ENCODE data around the gene DISP3. TPM values are rescaled to one million over a fixed set of nuclear protein-coding genes. Genes with fewer than 3 reads are reported as not detected.
"Not testable (repeated sequence)": the region's sequence is repeated elsewhere in the genome, so short reads cannot be mapped to it uniquely, and the experiment has no call there.

DISP3 gene
- polyA plus RNA-seq, 1 donor (not counting 4 experiments of a cell fraction or from before 2014, with no cell fraction given) = not detected

DNA sequence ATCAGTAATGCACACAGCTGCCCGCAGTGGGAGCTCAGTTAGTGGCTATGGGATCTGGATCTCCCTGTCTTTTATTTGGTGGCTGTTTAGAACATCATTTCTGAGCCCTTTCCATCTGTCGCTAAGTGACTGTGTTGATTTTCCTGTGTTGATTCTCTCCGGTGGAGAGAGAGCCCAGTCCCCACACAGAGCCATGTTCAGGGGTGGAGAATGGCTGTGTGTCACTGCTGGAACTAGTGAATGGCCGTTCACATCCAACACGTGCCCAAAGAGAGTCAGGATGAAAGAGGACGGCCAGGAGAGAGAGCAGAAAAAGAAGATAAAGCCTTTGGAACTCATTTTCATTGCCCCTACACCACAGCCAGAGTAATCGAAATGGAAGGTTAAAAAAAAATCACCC, 99.0 kb downstream of the DISP3 start:
- Histone ChIP-seq H4K20me1 (ENCODE audit: control insufficient read depth, extremely low read depth, insufficient read depth, low read length) (no peaks in the 10 kb centered on the region), H3K9me1 (ENCODE audit: control insufficient read depth, extremely low read depth, insufficient read depth, low read length) (no peaks in the 10 kb centered on the region), H3K4me2 (ENCODE audit: control insufficient read depth, extremely low read depth, insufficient read depth, low read depth, low read length) (no peak overlapping the region), H3K9ac (ENCODE audit: control insufficient read depth, extremely low read depth, insufficient read depth, low read length) (no peak overlapping the region), H3K4me1 (ENCODE audit: control insufficient read depth, extremely low read depth, insufficient read depth, low read length) (no peaks in the 10 kb centered on the region), H3K9me3 (ENCODE audit: control insufficient read depth, low read depth, low read length) (no peaks in the 10 kb centered on the region), H3K4me3 (ENCODE audit: control insufficient read depth in 2 of 3, extremely low read depth in 1 of 3, insufficient read depth in 2 of 3, low read depth in 1 of 3, low read length in 3 of 3) (no peak overlapping the region), H3K36me3 (ENCODE audit: control insufficient read depth in 2 of 2, extremely low read depth in 1 of 2, insufficient read depth in 2 of 2, low read length in 2 of 2) (no peaks in the 10 kb centered on the region), H3K27me3 (ENCODE audit: control insufficient read depth, extremely low read depth, insufficient read depth, low read length) (peaks cover 6% of the 10 kb centered on the region), H2AFZ (ENCODE audit: control insufficient read depth, low read length) (no peak overlapping the region), H3K79me2 (ENCODE audit: control insufficient read depth, insufficient read depth, low read length) (no peaks in the 10 kb centered on the region), H3K27ac (ENCODE audit: control insufficient read depth, insufficient read depth, low read length) (no peak overlapping the region)
- dilution Hi-C loops (cut with MboI; ENCODE audit: extremely low pct_ligation_motif_present, low sequenced_read_pairs) = no loop called here
- TF ChIP-seq, protein P1, sequence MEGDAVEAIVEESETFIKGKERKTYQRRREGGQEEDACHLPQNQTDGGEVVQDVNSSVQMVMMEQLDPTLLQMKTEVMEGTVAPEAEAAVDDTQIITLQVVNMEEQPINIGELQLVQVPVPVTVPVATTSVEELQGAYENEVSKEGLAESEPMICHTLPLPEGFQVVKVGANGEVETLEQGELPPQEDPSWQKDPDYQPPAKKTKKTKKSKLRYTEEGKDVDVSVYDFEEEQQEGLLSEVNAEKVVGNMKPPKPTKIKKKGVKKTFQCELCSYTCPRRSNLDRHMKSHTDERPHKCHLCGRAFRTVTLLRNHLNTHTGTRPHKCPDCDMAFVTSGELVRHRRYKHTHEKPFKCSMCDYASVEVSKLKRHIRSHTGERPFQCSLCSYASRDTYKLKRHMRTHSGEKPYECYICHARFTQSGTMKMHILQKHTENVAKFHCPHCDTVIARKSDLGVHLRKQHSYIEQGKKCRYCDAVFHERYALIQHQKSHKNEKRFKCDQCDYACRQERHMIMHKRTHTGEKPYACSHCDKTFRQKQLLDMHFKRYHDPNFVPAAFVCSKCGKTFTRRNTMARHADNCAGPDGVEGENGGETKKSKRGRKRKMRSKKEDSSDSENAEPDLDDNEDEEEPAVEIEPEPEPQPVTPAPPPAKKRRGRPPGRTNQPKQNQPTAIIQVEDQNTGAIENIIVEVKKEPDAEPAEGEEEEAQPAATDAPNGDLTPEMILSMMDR (optimal IDR thresholded peaks at IDR 0.05 in 1 of 3, IDR thresholded peaks at IDR 0.05 in 1 of 3, conservative IDR thresholded peaks at IDR 0.05 in 1 of 3; ENCODE audit: extremely low read depth in 1 of 3, insufficient read depth in 2 of 3, low read length in 3 of 3) = no peak
- TF ChIP-seq EZH2 (IDR thresholded peaks at IDR 0.05; ENCODE audit: low read length) = no peak
- FAIRE-seq (no peak), DNase-seq (ENCODE audit: low read depth, low spot score) (no peak)

DNA sequence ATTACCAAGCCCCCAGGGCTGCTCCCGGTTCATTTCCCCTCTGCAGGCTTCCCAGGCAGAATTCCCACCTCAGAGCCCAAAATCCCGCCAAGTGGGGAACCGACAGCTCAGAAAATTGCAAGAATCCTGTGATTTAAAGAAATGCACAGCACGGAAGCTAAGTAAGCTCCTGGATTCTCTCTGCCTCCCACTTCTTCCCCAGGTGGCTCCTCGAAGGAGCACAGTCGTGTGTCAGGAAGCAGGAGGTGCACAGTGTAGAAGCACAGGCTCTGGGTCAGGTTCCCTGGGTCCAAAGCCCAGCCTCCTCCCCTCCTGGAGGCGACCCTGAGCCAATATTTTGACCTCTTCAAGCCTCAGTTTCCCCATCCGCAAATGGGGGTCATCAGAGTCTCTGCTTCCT, 100.6 kb downstream of the DISP3 start:
- FAIRE-seq (no peak), DNase-seq (ENCODE audit: low read depth, low spot score) (no peak)
- TF ChIP-seq, protein P1 (optimal IDR thresholded peaks at IDR 0.05 in 1 of 3, IDR thresholded peaks at IDR 0.05 in 1 of 3, conservative IDR thresholded peaks at IDR 0.05 in 1 of 3; ENCODE audit: extremely low read depth in 1 of 3, insufficient read depth in 2 of 3, low read length in 3 of 3) = no peak
- no peak for TF ChIP-seq EZH2 (IDR thresholded peaks at IDR 0.05; ENCODE audit: low read length)
- Histone ChIP-seq H3K27ac (ENCODE audit: control insufficient read depth, insufficient read depth, low read length) (no peak overlapping the region), H3K4me1 (ENCODE audit: control insufficient read depth, extremely low read depth, insufficient read depth, low read length) (no peaks in the 10 kb centered on the region), H3K9ac (ENCODE audit: control insufficient read depth, extremely low read depth, insufficient read depth, low read length) (no peak overlapping the region), H4K20me1 (ENCODE audit: control insufficient read depth, extremely low read depth, insufficient read depth, low read length) (no peaks in the 10 kb centered on the region), H3K4me3 (ENCODE audit: control insufficient read depth in 2 of 3, extremely low read depth in 1 of 3, insufficient read depth in 2 of 3, low read depth in 1 of 3, low read length in 3 of 3) (no peak overlapping the region), H3K79me2 (ENCODE audit: control insufficient read depth, insufficient read depth, low read length) (no peaks in the 10 kb centered on the region), H3K36me3 (ENCODE audit: control insufficient read depth in 2 of 2, extremely low read depth in 1 of 2, insufficient read depth in 2 of 2, low read length in 2 of 2) (no peaks in the 10 kb centered on the region), H2AFZ (ENCODE audit: control insufficient read depth, low read length) (no peak overlapping the region), H3K9me1 (ENCODE audit: control insufficient read depth, extremely low read depth, insufficient read depth, low read length) (no peaks in the 10 kb centered on the region), H3K27me3 (ENCODE audit: control insufficient read depth, extremely low read depth, insufficient read depth, low read length) (peaks cover 6% of the 10 kb centered on the region), H3K9me3 (ENCODE audit: control insufficient read depth, low read depth, low read length) (no peaks in the 10 kb centered on the region), H3K4me2 (ENCODE audit: control insufficient read depth, extremely low read depth, insufficient read depth, low read depth, low read length) (no peak overlapping the region)
- dilution Hi-C loops (cut with MboI; ENCODE audit: extremely low pct_ligation_motif_present, low sequenced_read_pairs) = no loop called here

DNA sequence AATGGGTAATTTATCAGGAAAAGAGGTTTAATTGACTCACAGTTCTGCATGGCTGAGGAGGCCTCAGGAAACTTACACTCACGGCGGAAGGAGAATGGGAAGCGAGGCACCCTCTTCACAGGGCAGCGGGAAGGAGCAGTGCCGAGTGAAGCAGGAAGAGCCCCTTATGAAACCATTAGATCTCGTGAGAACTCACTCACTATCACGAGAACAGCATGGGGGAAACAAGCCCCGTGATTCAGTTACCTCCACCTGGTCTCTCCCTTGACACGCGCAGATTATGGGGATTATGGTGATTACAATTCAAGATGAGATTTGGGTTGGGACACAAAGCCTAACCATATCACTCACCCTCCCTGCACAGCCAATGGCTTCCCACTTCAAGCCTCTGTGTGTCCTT, 101.1 kb downstream of the DISP3 start:
- H3K4me3 ChIP-seq (ENCODE audit: control insufficient read depth in 2 of 3, extremely low read depth in 1 of 3, insufficient read depth in 2 of 3, low read depth in 1 of 3, low read length in 3 of 3); H3K4me1 ChIP-seq (ENCODE audit: control insufficient read depth, extremely low read depth, insufficient read depth, low read length); H3K79me2 ChIP-seq (ENCODE audit: control insufficient read depth, insufficient read depth, low read length); H2AFZ ChIP-seq (ENCODE audit: control insufficient read depth, low read length); DNase-seq (ENCODE audit: low read depth, low spot score); H3K9ac ChIP-seq (ENCODE audit: control insufficient read depth, extremely low read depth, insufficient read depth, low read length); H3K9me3 ChIP-seq (ENCODE audit: control insufficient read depth, low read depth, low read length); H3K9me1 ChIP-seq (ENCODE audit: control insufficient read depth, extremely low read depth, insufficient read depth, low read length); H3K36me3 ChIP-seq (ENCODE audit: control insufficient read depth in 2 of 2, extremely low read depth in 1 of 2, insufficient read depth in 2 of 2, low read length in 2 of 2); H3K27ac ChIP-seq (ENCODE audit: control insufficient read depth, insufficient read depth, low read length); dilution Hi-C loops (cut with MboI; ENCODE audit: extremely low pct_ligation_motif_present, low sequenced_read_pairs); H4K20me1 ChIP-seq (ENCODE audit: control insufficient read depth, extremely low read depth, insufficient read depth, low read length); H3K27me3 ChIP-seq (ENCODE audit: control insufficient read depth, extremely low read depth, insufficient read depth, low read length); H3K4me2 ChIP-seq (ENCODE audit: control insufficient read depth, extremely low read depth, insufficient read depth, low read depth, low read length); FAIRE-seq: not testable (repeated sequence)
